Mucosa of rectum (tissue), 2 donors: ENCODE results near the gene SSUH2.

Experiments
- H3K27ac ChIP-seq, 2 donors: one replicate each; pipeline ENCODE4 v1.7.0; 2013; ENCODE audit warnings: inconsistent platforms in 2 of 2, low read depth in 2 of 2, low read length in 2 of 2
- H3K27me3 ChIP-seq, 2 donors: one replicate each; pipeline ENCODE4 v1.7.0; 2013; ENCODE audit warnings: low read length in 2 of 2; ENCODE audit not compliant: control insufficient read depth in 2 of 2, insufficient read depth in 2 of 2
- H3K36me3 ChIP-seq, 2 donors: one replicate each; pipeline ENCODE4 v1.7.0; 2013; ENCODE audit warnings: low read length in 2 of 2; ENCODE audit not compliant: control insufficient read depth in 2 of 2, insufficient read depth in 2 of 2
- H3K4me1 ChIP-seq, 2 donors: one replicate each; pipeline ENCODE4 v1.7.0; 2013; ENCODE audit warnings: low read length in 2 of 2, mild to moderate bottlenecking in 1 of 2; ENCODE audit not compliant: control insufficient read depth in 2 of 2, insufficient read depth in 2 of 2
- H3K4me3 ChIP-seq, 2 donors: one replicate each; pipeline ENCODE4 v1.7.0; 2013; ENCODE audit warnings: low read length in 2 of 2
- H3K9ac ChIP-seq, 2 donors: one replicate each; pipeline ENCODE4 v1.7.0; 2013; ENCODE audit warnings: low read length in 2 of 2, low read depth in 1 of 2, mild to moderate bottlenecking in 1 of 2
- H3K9me3 ChIP-seq, 2 donors: one replicate each; pipeline ENCODE4 v1.7.0; 2013; ENCODE audit warnings: low read length in 2 of 2; ENCODE audit not compliant: control insufficient read depth in 2 of 2
- donor health status: healthy.
- donor health status: Normal muscosa, but diverticular disease.

SSUH2 gene

DNA sequence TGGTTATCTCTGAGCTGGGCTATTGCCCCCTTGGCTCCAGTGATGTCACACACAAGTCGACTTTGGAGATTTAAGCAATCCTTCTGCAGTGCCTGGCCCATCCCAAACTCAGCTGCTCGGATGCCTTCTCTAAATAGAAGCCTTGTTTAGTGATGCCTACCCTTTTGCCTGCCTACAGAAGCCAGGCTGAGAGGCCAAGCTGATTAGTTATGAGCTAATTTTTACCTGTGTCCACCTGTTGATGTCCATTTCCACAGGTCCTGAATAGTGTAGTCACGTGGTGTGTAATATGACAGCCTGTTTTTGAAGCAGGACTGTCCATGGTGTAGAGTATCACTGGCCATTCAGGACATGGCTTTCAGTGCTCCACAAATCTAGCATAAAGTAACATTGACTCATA lies 45.5 kb downstream of the SSUH2 start:
- Histone ChIP-seq H3K4me1 (no peaks in the 10 kb centered on the region), H3K4me3 (no peak overlapping the region), H3K36me3 (no peaks in the 10 kb centered on the region), H3K27me3 (no peaks in the 10 kb centered on the region), H3K27ac (no peak overlapping the region), H3K9me3 (no peaks in the 10 kb centered on the region), H3K9ac (no peak overlapping the region)

DNA sequence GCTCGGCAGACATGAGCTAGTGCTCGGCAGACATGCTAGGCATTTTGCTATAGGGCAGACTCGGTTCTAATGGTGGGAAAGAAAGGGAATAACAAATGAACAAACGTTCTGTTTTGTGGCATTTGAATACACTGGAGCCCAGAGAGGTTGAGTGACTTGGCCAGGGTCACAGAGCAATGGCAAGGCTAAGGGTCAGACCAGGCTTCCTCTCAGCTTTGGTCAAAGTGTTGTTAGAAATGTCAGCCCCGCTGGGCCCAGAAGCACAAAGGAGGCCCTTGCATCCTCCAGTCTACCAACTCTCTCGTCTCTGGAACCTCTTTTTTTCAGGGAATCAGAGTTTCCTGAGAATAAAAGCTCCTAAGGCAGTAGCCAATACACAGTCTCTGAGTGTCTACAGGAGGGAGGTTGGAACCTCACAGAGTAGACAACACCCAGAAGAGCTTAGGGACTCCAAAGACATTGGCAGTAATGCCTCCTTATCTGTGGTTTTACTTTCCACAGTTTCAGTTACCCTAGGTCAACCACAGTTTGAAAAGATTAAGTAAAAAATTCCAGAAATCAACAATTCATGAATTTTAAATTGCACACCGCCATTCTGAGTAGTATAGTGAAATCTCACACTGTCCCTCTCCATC lies 47.3 kb downstream of the SSUH2 start:
- Histone ChIP-seq H3K4me3 (no peak overlapping the region), H3K4me1 (no peaks in the 10 kb centered on the region), H3K36me3 (no peaks in the 10 kb centered on the region), H3K9ac (no peak overlapping the region), H3K27me3 (no peaks in the 10 kb centered on the region), H3K27ac (no peak overlapping the region), H3K9me3 (no peaks in the 10 kb centered on the region)

DNA sequence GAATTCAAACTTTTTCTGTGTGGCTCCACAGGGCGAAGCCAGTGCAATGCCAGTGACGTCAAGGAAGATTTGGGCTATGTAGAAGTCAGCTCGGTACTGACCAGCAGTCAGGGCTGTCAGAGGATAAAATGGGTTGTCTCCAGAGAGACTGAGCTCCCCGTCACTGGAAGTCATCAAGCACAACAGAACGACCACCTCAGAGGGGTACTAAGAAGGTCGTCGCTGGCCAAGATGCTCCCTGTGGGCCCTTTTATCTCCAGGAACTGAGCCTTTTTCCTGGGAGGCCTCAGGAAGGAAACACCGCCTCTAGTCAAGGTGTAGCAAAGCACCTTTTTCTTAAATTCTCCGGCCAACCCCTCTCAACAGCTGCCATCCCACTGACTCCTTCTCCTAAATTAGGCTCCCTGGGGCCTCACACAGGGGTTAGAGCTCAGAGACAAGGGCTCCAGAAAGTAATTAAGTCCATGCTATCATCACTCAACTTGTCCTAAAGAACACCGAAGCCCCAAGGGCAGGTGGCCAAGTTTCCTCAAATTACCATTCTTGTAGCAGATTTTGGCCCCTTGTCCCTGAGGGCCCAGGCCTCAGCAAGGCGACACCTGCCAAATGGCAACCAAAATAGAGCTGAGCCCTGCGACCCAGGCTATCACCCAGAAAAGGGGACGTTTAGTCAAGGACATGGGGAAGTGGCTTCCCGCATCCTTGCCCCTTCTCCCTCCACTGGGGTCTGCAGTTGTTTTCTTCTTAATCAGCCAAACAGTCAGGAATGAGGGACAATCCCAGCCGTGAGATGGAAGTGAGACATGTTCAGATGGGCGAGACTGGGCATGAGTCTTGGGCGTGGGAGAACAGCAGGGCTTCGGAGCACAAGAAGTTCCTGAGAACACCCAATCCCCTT lies 48.0 kb downstream of the SSUH2 start:
- no peak overlapping the region for H3K27ac ChIP-seq

DNA sequence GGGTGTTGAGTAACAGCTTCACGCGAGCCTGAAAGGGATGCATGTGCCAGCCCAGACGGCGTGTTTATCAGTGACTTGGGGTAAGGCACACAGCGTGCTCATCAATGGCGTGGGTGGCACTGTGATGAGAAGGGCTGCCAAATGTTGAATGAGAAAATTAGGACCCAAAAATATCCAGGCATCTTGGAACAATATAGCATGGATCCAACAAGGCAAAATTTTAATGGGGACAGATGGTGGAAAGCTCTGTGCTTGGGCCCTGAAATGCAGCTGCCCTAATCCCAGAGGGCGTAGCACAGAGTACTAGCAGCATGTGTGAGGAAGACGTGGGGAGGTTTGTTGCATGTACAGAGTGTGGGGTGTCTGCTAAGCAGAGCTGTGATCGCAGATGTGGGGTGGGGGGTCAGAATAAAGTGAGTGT lies 48.9 kb downstream of the SSUH2 start:
- no peak overlapping the region for H3K9ac ChIP-seq
- H3K36me3 ChIP-seq = no peaks in the 10 kb centered on the region
- H3K4me1 ChIP-seq = no peaks in the 10 kb centered on the region
- no peak overlapping the region for H3K27ac ChIP-seq
- H3K27me3 ChIP-seq = no peaks in the 10 kb centered on the region
- no peak overlapping the region for H3K4me3 ChIP-seq
- H3K9me3 ChIP-seq = no peaks in the 10 kb centered on the region

More for the DNA sequence above, 48.0 kb downstream of the SSUH2 start:
- H3K9me3 ChIP-seq = no peaks in the 10 kb centered on the region
- H3K9ac ChIP-seq = no peak overlapping the region
- no peak overlapping the region for H3K4me3 ChIP-seq
- no peaks in the 10 kb centered on the region for H3K27me3 ChIP-seq
- H3K4me1 ChIP-seq = no peaks in the 10 kb centered on the region
- no peaks in the 10 kb centered on the region for H3K36me3 ChIP-seq

DNA sequence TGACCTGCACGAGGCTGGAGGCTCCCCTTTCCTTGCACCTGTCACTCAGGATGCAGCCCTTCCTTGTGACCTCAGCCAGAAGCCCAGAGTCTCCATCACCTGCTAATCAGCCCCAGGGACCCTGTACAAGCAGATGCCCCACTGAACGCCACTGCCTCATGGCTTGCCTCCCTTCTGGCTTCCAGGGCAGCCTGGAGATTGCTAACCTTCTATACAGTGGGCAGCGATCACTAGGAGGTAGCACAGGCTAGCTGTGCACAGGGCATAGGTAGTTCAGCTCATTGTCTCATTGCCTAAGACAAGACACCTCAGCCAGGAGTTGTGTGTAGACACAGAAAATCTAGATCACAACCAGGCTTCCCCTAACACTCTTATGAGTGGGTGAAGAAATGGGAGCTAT lies 49.3 kb downstream of the SSUH2 start:
- Histone ChIP-seq H3K4me1 (no peaks in the 10 kb centered on the region), H3K27me3 (no peaks in the 10 kb centered on the region), H3K4me3 (no peak overlapping the region), H3K9me3 (no peaks in the 10 kb centered on the region), H3K27ac (no peak overlapping the region), H3K36me3 (no peaks in the 10 kb centered on the region), H3K9ac (no peak overlapping the region)

DNA sequence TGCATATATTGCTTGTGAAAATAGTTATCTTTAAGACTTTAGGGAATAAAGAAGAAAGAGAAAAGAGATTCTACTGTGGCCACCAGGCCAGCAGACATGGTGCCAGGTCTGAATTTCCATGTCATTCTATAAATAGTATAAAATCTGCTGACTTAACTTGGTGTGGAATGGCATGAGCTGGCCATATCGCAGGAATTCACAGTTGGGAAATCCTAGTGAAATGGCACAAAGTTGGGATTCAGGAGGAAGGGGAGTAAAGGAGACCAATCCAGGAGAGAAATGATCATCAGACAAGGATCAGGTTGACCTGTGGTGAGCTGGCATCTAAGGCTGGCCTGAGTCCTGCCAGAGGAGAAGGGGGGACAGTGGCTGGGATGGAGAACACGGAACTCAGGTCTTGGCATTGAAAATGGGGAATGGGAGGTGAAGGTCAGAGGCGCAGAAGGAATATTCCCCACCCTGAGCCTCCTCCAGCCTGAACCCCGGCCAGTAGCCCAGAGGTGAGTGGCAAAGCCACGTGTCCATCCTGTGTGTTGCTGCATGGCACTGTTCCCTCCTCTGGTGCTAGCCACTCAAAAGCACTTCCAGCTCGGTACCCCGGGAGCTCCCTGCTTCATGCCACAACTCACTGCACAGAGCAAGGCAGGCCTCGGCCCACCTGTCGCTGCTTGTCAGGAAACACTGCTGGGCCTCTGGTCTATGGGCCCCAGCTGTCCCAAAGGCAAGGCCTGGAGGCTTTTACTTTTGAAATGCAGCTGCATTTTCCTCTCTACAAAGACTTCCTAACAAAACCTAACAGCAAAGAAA lies 51.4 kb downstream of the SSUH2 start:
- Histone ChIP-seq H3K36me3 (no peaks in the 10 kb centered on the region), H3K27me3 (no peaks in the 10 kb centered on the region), H3K9ac (no peak overlapping the region), H3K4me3 (no peak overlapping the region), H3K9me3 (no peaks in the 10 kb centered on the region), H3K4me1 (no peaks in the 10 kb centered on the region), H3K27ac (no peak overlapping the region)

DNA sequence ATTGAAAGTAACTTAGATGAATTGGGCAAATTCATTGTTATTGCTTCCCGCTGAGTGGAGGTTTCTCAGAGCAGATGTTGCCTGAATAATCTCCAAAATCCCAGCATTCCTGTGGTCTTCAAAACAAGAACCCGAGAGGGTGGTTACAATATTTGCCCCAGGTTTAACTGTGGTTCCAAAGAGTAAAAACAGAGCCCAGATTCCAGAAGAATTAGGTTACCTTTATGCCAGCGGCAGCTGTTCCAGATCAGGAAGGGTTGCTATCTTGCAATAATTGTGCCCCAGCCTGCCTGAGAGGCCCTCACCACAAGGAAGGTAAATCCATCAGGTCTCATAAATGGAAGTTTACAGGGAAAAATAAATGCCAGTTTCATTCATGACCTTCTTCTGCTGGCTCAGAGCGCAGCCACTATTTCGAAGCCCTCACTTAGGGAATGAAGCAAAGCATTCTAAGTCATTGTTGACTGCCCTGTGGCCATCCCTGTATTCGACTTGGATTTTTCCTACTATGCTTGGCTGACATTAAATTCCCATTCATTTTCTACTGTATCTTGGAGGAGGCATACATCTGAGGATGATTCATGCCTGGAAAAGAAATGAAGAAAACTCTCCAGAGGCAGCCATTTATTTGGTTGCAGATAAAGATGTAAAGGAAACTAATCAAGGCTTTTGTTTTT lies 54.6 kb downstream of the SSUH2 start:
- Histone ChIP-seq H3K9ac (no peak overlapping the region), H3K27ac (no peak overlapping the region), H3K4me3 (no peak overlapping the region)

DNA sequence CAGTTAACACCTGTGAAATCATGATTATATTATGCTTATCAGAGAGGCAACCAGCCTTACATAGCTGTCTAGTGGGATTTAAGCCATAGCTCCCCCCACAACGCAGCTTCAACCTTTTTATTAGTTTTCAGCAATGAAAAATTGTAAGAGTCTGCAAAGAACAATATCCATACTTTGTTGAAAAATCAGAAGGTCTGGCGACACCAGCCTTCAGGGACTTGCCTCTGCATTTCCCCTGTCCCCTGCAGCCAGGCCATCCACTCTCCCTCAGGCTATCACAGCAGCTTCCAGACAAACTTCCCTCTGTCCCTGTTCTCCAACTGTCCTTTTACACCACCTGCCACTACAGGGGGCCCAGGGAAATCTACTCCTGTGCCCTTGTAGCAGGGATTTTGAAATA lies 59.9 kb downstream of the SSUH2 start:
- Histone ChIP-seq H3K27ac (no peak overlapping the region), H3K4me1 (no peaks in the 10 kb centered on the region), H3K9me3 (no peaks in the 10 kb centered on the region), H3K4me3 (no peak overlapping the region), H3K27me3 (no peaks in the 10 kb centered on the region), H3K36me3 (no peaks in the 10 kb centered on the region), H3K9ac (no peak overlapping the region)

More for the DNA sequence above, 54.6 kb downstream of the SSUH2 start:
- Histone ChIP-seq H3K36me3 (no peaks in the 10 kb centered on the region), H3K4me1 (no peaks in the 10 kb centered on the region), H3K9me3 (no peaks in the 10 kb centered on the region), H3K27me3 (no peaks in the 10 kb centered on the region)

DNA sequence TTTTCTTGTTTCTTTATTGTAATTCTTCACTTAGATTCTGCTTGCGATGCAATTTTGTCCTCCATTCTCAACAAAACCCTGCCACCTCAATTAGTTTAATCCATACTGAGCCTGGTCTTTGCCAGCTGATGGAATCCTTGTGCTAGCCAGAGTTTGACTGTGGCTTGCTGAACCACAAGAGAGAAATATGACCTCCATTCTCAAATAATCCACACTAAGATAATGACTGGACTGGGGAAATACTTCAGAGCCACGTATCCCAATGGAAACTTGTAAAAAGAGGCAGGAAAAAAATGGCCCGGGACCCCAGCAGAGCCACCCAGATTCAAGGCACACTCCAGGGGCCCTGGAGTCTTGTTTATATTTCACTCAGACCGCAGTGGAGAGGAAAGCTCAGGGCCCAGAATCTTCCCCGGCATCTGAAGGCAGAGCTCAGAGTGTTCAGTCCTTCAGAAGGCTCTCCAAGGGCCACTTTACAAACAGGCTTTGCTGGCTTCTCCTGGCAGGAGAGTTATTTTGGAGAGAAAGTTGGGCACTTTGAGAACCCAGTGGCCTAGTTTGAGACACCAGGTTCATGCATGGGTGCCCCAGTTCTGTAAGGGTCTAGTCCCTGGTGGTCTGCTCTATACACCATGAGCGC lies 62.7 kb downstream of the SSUH2 start:
- Histone ChIP-seq H3K9me3 (no peaks in the 10 kb centered on the region), H3K27me3 (no peaks in the 10 kb centered on the region), H3K4me1 (no peaks in the 10 kb centered on the region), H3K27ac (no peak overlapping the region), H3K9ac (no peak overlapping the region), H3K4me3 (no peak overlapping the region), H3K36me3 (no peaks in the 10 kb centered on the region)
